IPS-20b (cell line): ENCODE data around the gene IRF8.

Source experiments
- H3K27ac ChIP-seq: one replicate; pipeline ENCODE4 v1.5.1; 2013; ENCODE audit warnings: low read length
- H3K27me3 ChIP-seq: 2 replicates; pipeline ENCODE4 v1.6.1; 2013; ENCODE audit warnings: mild to moderate bottlenecking, low read length, inconsistent platforms; ENCODE audit not compliant: insufficient read depth
- H3K36me3 ChIP-seq: 2 replicates; pipeline ENCODE4 v1.6.1; 2013; ENCODE audit warnings: low read depth, mild to moderate bottlenecking, inconsistent platforms, low read length, moderate library complexity; ENCODE audit not compliant: insufficient read depth
- H3K4me1 ChIP-seq: 2 replicates; pipeline ENCODE4 v1.6.1; 2013; ENCODE audit warnings: mild to moderate bottlenecking, control low read depth, inconsistent platforms, low read length, moderate library complexity; ENCODE audit not compliant: insufficient read depth
- H3K4me3 ChIP-seq: 2 replicates; pipeline ENCODE4 v1.5.1; 2013; ENCODE audit warnings: mild to moderate bottlenecking, low read length, inconsistent platforms
- H3K9ac ChIP-seq: 2 replicates; pipeline ENCODE4 v1.6.1; 2013; ENCODE audit warnings: low read depth, mild to moderate bottlenecking, inconsistent platforms, low read length, moderate library complexity
- H3K9me3 ChIP-seq: 2 replicates; pipeline ENCODE4 v1.6.1; 2013; ENCODE audit warnings: mild to moderate bottlenecking, low read depth, low read length, inconsistent platforms; ENCODE audit not compliant: insufficient read depth

Gene IRF8

DNA sequence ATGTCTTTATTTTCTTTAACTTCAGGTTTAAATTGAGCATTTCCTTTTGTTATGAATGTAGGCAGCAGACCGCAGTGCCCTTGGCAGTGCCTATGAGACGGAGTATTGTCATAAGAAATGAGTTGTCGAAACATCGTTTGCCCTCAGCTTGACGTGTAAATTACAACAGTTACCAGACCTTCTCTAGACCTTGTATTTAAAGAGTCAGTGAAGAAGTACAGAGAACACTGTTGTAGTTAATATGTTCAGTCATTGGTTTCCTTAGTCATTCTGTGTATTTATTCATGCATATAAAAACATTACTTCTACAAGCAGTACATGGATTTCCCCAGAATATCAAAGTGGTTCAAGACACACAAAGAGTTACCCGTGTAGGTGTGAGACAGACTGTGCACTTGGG, 19.0 kb downstream of the IRF8 start:
- Histone ChIP-seq H3K27me3 (peaks cover 7% of the 10 kb centered on the region), H3K9ac (no peak overlapping the region), H3K9me3 (no peaks in the 10 kb centered on the region), H3K4me3 (no peak overlapping the region), H3K4me1 (no peaks in the 10 kb centered on the region), H3K36me3 (no peaks in the 10 kb centered on the region), H3K27ac (no peak overlapping the region)

DNA sequence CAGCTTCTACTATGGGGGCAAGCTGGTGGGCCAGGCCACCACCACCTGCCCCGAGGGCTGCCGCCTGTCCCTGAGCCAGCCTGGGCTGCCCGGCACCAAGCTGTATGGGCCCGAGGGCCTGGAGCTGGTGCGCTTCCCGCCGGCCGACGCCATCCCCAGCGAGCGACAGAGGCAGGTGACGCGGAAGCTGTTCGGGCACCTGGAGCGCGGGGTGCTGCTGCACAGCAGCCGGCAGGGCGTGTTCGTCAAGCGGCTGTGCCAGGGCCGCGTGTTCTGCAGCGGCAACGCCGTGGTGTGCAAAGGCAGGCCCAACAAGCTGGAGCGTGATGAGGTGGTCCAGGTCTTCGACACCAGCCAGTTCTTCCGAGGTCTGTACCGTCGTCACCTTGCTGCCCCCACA, 19.5 kb downstream of the IRF8 start:
- Histone ChIP-seq H3K4me1 (no peaks in the 10 kb centered on the region), H3K9ac (no peak overlapping the region), H3K36me3 (no peaks in the 10 kb centered on the region), H3K27me3 (peaks cover 7% of the 10 kb centered on the region), H3K27ac (no peak overlapping the region), H3K9me3 (no peaks in the 10 kb centered on the region), H3K4me3 (no peak overlapping the region)

- H3K36me3 ChIP-seq, result no peaks in the 10 kb centered on the region
- peaks cover 5% of the 10 kb centered on the region for H3K27me3 ChIP-seq
Measured at GRCh38 chr16:85919271-85920267, 20.6 kb downstream of the IRF8 start.

DNA sequence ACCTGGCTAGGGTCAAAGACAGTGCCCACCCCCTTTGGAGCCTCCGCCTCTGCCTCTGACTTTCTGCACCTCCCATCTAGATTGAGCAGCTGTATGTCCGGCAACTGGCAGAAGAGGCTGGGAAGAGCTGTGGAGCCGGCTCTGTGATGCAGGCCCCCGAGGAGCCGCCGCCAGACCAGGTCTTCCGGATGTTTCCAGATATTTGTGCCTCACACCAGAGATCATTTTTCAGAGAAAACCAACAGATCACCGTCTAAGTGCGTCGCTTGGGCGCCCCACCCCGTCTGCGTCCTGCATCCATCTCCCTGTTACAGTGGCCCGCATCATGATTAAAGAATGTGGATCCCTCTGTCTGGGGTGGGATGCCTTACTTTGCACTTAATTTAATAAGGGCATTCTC, 22.1 kb downstream of the IRF8 start:
- no peaks in the 10 kb centered on the region for H3K4me1 ChIP-seq

More at GRCh38 chr16:85919271-85920267, 20.6 kb downstream of the IRF8 start:
- H3K4me1 ChIP-seq, result no peaks in the 10 kb centered on the region
- no peak overlapping the region for H3K27ac ChIP-seq
- no peaks in the 10 kb centered on the region for H3K9me3 ChIP-seq
- H3K9ac ChIP-seq, result no peak overlapping the region
- no peak overlapping the region for H3K4me3 ChIP-seq

DNA sequence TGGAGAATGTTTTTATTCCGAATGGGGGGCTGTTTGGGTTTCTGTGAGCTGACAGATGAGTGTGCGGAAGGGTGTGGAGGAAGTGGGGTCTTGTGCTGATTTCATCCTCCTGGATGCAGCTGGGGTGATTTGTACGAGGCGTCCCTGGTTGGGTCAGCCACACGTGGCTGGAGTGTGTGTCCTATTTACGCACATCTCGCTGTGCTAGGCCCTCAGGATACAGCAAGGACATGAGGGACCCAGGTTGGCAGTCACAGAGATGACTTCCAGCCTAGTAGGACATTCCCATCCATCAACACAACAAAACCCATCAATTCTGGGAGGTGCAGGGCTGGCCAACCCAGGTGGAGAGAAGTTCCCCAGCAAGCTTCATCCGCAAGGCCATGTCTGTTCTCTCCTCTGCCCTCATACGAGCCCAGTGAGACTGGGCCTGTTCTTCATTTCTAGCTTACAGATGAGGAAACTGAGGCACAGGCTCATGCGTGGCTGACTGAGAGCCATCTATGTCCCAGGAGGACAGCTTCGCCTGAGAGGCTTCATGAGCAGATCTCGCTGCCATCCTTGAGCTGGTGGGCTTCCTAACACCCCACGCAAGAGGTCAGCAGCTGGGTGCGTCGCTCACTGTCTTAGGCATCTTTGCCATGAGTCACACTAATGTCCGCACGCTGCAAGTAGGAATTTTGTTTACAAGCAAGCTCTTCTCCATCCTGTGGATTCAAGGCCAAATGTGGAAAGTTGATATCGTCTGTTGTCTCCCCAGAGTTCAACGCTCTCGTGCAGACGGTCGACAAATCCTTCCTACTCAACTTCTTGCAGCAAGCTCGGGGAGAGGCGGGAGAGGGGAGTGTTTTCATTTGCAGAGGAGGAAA, 24.4 kb downstream of the IRF8 start:
- H3K27ac ChIP-seq, result no peak overlapping the region
- H3K36me3 ChIP-seq, result no peaks in the 10 kb centered on the region
- H3K9me3 ChIP-seq, result no peaks in the 10 kb centered on the region
- no peak overlapping the region for H3K9ac ChIP-seq
- H3K4me3 ChIP-seq, result no peak overlapping the region
- H3K27me3 ChIP-seq, result no peaks in the 10 kb centered on the region
- no peaks in the 10 kb centered on the region for H3K4me1 ChIP-seq

More for the DNA sequence above, 22.1 kb downstream of the IRF8 start:
- Histone ChIP-seq H3K9ac (no peak overlapping the region), H3K9me3 (no peaks in the 10 kb centered on the region), H3K4me3 (no peak overlapping the region), H3K36me3 (no peaks in the 10 kb centered on the region), H3K27me3 (no peaks in the 10 kb centered on the region), H3K27ac (no peak overlapping the region)

DNA sequence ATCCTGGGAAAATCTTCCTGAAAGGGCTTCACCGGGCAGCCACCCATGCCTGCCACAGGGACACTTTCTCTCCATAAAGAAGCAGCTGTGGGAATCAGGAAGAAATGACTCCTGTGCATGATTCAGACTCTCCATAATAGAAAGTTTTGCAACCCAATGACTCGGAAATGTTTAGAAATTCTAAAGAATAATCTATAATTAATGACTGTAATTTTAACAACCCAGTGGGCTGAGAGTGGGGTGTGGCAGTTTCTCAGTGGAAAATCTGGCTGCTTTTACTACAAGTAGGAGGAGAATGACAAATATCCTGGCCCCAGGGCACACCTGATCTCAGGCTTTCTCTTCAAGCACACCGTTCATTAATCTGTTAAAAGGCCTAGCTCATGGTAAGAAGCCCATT, 25.7 kb downstream of the IRF8 start:
- Histone ChIP-seq H3K9ac (no peak overlapping the region), H3K9me3 (no peaks in the 10 kb centered on the region), H3K27ac (no peak overlapping the region), H3K4me1 (no peaks in the 10 kb centered on the region), H3K36me3 (no peaks in the 10 kb centered on the region), H3K27me3 (no peaks in the 10 kb centered on the region), H3K4me3 (no peak overlapping the region)

GRCh38 chr16:85926370-85926769, 27.4 kb downstream of the IRF8 start:
- H3K27ac ChIP-seq, result no peak overlapping the region

DNA sequence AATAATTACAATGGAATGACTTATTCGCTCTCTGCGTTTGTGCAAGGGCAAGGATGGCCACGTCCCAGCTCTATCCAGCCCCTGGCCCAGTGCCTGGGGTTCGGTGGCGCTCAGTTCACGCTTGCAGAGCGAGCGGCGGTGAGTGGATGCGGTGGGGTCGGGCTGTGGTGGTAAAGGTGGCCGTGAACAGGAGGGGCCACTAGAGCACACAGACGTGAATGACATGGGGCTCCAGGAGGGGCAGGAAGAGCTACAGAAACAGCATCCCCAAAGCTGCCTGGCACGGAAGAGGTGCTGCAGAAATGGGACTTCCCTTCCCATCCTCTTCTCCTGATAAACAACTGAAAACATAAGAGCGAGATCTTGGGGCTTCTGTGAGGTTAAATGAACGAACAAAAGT, 28.4 kb downstream of the IRF8 start:
- no peaks in the 10 kb centered on the region for H3K9me3 ChIP-seq
- H3K36me3 ChIP-seq, result no peaks in the 10 kb centered on the region
- H3K4me3 ChIP-seq, result no peak overlapping the region
- H3K9ac ChIP-seq, result no peak overlapping the region
- H3K4me1 ChIP-seq, result no peaks in the 10 kb centered on the region
- H3K27ac ChIP-seq, result no peak overlapping the region
- no peaks in the 10 kb centered on the region for H3K27me3 ChIP-seq

More at GRCh38 chr16:85926370-85926769, 27.4 kb downstream of the IRF8 start:
- H3K36me3 ChIP-seq, result no peaks in the 10 kb centered on the region
- no peak overlapping the region for H3K9ac ChIP-seq
- H3K4me3 ChIP-seq, result no peak overlapping the region
- no peaks in the 10 kb centered on the region for H3K4me1 ChIP-seq
- H3K9me3 ChIP-seq, result no peaks in the 10 kb centered on the region
- H3K27me3 ChIP-seq, result no peaks in the 10 kb centered on the region

DNA sequence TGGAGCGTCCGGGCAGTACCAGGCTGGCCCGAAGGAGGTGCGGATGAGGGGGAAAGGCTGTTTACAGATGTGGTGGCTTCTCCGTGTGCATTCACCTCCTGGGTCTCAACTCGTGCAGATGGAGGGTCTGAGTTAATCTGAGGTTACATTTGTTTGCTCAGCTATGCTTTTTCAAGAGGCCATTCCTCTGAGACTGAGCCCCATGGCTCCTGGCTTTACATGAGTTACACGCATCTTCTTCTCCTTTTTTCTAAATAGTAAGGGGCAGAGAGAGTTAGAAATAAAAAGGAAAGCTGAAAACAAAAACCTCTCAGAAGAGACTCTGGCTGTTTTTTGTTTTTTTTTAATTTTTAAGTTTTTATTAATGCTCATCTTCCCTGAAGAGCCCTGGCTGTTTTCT, 29.0 kb downstream of the IRF8 start:
- Histone ChIP-seq H3K27ac (no peak overlapping the region), H3K4me1 (no peaks in the 10 kb centered on the region), H3K4me3 (no peak overlapping the region), H3K9me3 (no peaks in the 10 kb centered on the region), H3K36me3 (no peaks in the 10 kb centered on the region), H3K9ac (no peak overlapping the region), H3K27me3 (no peaks in the 10 kb centered on the region)

GRCh38 chr16:85928401-85928820, 29.4 kb downstream of the IRF8 start:
- Histone ChIP-seq H3K9me3 (no peaks in the 10 kb centered on the region), H3K9ac (no peak overlapping the region), H3K4me1 (no peaks in the 10 kb centered on the region), H3K36me3 (no peaks in the 10 kb centered on the region), H3K27me3 (no peaks in the 10 kb centered on the region), H3K4me3 (no peak overlapping the region), H3K27ac (no peak overlapping the region)

GRCh38 chr16:85929259-85929721, 30.3 kb downstream of the IRF8 start:
- Histone ChIP-seq H3K9me3 (no peaks in the 10 kb centered on the region), H3K4me1 (no peaks in the 10 kb centered on the region), H3K27ac (no peak overlapping the region), H3K9ac (no peak overlapping the region), H3K36me3 (no peaks in the 10 kb centered on the region), H3K4me3 (no peak overlapping the region), H3K27me3 (no peaks in the 10 kb centered on the region)
